NCI-H1694 (cell line): Measurements from ENCODE around the gene MBNL1.

Source experiments
- DNase-seq: peaks from one replicate; lab custom pipeline; 2025; lab: John Stamatoyannopoulos, UW

The MBNL1 gene, protein sequence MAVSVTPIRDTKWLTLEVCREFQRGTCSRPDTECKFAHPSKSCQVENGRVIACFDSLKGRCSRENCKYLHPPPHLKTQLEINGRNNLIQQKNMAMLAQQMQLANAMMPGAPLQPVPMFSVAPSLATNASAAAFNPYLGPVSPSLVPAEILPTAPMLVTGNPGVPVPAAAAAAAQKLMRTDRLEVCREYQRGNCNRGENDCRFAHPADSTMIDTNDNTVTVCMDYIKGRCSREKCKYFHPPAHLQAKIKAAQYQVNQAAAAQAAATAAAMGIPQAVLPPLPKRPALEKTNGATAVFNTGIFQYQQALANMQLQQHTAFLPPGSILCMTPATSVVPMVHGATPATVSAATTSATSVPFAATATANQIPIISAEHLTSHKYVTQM

DNA sequence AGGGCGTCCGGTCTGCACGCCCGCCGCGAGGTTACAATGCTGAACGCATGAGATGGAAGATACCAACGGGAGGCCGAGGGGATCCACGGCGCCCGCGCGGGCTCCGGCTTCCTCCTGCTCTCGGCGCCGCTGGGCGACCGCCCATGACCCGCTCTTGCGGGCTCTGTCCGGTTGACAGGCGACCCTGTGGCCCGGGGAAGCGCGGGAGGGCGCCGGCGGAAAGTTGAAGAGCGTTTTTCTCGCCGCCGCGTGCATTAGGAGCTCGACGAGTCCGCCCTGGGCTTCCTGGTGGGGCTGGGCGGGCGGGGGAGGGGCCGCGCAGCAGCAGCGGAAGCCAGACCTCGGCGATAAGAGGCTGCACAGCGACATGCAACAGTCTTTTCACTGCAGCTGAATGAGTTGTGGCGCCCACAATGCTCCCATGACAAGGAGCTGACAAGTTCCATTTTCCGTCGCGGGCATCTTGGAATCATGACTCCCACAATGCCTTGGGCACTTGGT, at the start of gene MBNL1:
MBNL1 (plus strand) TSS at position 375 of the 501 bp plus-strand sequence. CDS start 31,265 bp downstream, outside the sequence.
- DNase-seq, result peak; percentile 72

DNA sequence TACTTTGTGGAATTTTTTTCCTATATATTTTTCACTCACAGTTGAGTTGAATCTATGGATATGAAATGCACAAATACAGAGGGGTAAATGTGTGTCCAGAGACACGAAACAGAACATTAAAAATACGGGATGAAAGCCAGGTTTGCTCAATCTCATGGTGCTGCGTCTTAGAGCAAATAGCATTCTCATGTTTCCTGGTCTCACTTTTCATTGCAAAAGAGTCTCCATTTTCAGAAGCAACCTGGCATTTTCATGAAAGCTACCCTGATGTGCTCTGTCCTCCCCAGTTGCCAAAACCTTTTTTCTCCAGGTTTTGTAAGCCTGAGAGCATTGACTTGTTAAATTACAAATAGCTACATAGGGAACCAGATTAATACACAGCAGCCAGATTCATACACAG, 49.5 kb upstream of the MBNL1 start:
- no peak for DNase-seq

DNA sequence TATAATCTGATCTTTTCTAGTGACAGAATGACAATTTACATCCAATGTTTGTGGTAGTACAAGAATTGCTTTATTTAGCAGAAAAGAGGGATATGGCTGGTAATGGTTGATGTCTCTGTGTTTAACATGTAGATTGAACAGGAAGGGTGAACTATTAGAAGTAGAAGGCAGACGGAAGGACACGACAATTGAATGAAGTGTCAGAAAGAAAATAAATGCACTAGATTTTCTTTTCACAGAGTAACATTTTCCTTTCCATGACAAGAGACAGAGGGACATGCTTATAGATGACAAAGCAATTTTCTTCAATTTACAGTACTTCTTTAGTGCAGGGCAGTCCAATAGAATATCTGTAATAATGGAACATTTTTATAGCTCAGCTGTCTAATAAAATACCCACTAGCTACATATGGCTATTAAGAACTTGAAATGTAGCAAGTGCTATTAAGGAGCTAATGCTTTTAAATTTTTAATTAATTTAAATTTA, 48.9 kb upstream of the MBNL1 start:
- DNase-seq, result no peak

DNA sequence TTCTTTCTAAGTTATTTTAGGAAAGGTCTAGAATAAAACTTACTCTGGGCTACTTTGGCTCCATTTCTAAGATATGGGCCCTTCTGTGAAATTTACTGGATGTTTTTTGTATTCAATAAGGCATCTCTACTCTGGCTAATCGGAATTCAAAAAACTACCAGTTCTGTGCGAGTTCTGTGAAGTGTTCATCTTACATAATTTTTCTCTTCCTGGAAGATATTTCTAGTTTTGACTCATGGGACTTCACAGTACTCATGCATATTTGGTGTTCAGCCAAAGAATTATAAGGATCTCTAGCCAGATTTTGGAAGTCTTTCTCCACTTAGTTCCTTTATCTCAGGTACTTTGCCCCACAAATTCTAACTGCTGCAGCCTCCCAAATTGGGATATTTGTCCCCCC, 46.4 kb upstream of the MBNL1 start:
- DNase-seq, result no peak

DNA sequence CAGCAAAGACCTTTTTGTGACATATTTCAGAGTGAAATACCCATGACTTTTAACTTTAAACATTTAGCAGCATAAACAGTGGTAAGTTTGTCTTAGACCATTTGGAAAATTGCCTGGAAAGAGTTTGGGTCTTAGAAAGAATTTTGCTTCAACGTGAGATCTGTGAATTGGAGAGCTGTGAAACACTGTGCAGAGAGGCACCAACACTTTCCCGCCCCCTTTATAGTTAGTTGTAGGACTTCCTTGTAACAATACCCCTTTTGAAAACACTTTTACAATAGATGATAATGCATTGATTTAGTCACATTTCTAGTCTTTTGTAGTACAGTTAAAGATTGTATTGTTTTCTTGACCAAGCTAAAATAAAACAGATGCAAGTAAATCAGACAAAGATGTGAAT, 43.5 kb upstream of the MBNL1 start:
- DNase-seq, result no peak

DNA sequence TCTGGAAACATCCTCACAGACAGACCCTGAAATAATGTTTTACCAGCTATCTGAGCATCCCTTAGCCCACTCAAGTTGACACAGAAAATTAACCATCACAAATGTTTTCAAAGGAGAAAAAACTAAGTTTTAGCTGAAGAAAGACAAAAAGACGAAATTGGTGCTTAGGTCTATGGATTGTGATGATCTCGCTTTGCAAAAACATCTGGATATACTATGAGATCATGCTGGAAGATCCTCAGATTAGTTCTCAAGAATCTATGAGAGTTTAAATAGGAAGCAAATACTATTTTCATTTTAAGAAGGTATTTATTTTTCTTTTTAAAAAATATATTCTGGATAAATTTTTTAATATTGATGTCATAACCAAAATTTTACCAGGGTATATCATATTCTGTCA, 42.6 kb upstream of the MBNL1 start:
- no peak for DNase-seq

DNA sequence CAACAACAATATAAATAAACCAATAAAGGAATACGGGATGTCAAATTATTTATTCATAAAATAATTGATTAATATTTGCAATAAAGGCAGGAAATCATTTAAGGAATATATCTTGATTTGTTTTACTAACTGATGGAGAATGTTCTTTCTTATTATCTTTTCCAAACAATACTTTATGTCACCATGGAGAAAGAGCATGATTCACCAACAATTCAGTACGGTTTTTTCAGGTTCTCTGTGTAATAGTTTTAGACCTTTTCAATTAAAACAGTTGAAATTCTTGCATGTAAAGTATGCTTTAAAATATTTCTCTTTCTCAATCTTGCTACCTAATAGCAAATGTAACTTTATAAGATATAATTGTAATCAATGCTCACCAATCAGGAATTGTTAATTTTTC, 41.7 kb upstream of the MBNL1 start:
- no peak for DNase-seq

DNA sequence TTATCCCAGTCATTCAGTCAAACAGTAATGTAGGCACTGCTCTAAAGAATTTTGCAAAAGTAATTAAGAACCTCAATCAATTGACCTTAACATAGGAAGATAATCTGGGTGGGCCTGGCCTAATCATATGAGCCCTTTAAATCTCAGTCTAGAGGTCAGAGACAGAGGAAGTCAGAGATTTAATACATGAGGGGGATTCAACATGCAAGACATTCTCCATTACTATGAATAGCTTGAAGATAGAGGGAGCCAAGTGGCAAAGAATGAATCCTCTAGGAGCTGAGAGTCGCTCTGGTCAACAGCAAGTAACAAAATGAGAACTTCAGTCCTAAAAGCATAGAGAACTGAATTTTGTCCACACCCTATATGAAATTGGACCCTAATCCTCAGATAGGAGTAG, 39.0 kb upstream of the MBNL1 start:
- no peak for DNase-seq

DNA sequence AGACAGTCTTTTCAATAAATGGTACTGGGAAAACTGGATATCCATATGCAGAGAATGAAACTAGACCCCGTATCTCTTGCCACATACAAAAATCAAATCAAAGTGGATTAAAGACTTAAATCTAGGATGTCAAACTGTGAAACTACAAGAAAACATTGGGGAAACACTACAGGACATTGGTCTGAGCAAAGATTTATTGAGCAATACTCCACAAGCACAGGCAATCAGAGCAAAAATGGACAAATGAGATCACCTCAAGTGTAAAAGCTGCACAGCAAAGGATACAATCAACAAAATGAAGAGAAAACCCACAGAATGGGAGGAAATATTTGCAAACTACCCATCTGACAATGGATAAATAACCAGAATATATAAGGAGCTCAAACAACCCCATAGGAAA, 38.4 kb upstream of the MBNL1 start:
- no peak for DNase-seq

DNA sequence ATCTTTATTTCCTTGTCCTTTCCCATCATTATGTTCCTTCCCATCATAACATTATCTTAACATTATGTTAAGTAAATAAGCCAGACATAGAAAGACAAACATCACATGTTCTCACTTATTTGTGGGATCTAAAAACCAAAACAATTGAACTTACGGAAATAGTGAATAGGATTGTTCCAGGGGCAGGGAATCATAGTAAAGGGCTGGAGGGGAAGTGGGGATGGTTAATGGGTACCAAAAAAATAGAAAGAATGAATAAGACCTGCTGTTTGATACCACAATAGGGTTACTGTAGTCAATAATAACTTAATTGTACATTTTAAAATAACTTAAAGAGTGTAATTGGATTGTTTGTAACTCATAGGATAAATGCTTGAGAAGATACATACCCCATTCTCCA, 36.7 kb upstream of the MBNL1 start:
- DNase-seq, result no peak

DNA sequence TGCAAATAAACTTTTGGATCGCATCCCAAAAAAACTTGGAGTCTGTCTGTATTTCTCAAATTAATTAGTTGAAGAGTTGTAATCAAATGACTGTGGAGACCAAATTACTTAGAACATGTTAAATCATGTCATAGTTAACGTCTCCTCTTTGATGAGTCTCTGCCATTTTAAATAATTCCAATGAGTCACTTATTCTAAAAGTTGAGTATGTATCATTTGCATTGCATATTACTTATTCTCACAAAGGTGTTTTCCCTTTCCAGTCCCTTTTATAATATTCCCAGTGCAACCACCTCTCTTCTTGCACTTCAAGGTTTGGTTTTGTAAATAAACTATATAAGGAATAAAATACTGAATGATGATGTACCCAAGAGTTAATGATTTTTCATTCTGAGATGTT, 36.0 kb upstream of the MBNL1 start:
- DNase-seq, result no peak

DNA sequence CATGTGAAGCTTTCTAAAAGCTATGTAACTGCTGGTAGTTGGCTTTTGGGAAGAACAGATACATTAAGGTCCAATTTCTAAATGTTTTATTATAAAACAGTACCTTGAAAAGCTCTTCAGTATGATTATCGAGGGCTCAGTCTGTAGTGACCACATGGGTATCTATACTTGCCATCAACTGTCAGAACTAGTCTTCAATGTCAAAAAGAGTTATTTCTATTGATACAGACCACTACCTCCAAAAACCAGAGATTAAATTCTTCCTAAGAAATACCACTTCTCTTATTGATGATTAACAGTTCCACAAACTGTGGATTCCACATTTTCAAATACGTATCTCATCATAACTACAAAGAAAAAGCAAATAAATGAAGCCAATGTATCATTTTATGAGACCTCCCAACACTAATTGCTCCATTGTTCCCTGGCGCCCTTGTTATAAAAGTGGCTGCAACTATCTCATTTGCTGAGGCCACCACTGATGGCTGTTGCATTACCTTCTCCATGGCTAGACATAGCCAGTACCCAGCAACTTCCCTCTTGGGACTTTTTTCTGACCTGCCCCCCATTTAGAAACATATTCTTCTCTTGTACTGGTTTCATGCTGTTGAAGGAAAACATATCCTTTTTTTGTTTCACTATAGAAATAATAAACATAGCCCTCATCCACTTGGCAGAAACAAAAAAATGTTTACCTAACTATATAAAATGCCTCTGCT, 33.9 kb upstream of the MBNL1 start:
- DNase-seq, result no peak

DNA sequence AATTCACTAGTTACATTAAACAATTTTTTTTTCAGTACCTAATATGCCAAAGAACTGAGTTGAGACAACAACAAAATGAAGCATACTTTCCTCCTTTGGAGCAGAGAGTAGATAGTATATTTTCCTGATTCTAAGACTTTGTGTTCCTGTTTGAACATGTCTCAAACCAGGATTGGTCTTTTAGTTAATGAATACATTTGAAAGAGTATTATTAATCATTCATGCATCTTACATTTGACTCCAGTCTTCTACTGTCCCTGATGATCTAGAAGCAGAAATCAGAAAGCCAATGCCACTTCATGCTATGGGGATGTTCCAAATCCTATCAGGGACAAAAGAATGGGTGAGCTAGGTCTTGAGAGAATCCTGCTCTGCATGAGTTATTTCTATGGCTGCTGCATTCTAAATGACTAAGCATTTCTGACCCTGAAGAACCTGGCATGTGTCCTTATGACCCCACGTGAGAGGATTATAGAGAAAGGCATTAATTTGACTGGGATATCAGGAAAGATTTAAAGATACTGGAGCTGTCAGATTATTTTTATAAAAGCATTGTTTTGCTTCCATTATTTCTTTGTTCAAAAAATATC, 32.9 kb upstream of the MBNL1 start:
- no peak for DNase-seq

DNA sequence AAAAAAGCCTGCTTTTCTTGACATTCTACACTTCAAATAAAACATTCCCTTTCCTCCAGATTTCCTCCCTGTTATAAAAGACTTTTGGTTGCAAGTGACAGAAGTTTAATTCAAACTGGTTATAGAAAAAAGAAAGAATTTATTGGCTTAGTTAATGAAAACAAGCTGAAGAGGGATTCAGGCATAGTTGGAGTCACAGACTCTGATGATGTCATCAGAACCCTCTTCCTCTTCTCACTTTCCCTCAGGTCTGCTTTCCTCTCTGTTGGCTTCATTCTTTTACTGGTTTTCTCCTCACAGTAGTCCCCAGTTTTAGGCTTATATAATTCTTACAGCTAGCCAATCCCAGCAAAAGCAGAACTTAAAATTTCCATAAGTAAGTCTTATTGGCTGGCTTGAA, 32.0 kb upstream of the MBNL1 start:
- no peak for DNase-seq

DNA sequence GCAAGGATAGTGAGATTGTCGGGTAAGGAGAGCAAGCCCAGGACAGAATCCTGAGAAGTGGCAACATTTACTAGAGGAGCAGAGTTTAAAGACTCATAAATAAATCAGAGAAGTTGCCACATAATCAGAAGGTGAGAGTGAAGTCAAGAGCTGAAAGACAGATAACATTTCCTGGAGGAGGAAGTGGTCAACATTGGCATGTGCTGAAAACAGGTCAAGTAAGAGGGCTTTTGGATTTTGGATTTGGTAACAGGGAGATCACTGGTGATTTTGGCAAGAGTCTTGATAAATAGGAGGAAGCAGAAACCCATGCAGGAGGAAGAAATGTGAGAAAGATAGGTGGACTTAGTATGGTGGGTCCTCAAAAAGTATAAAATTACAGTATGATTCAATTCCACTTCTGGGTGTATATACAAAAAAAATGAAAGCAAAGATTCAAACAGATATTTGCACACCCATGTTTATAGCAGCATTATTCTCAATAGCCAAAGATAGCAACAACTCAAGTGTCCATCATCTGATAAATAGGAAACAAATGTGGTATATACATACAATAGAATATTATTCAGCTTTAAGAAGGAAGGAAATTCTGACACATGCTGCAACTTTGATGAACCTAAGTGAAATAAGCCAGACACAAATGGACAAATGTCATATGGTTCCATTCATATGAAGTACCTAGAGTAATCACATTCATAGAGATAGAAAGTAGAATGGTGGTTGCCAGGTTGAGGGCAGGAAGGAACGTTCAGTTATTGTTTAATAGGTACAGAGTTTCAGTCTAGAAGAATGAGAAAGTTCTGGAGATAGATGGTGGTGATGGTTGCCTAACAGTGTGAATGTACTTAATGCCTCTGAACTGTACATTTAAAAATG, 27.3 kb upstream of the MBNL1 start:
- DNase-seq, result no peak

DNA sequence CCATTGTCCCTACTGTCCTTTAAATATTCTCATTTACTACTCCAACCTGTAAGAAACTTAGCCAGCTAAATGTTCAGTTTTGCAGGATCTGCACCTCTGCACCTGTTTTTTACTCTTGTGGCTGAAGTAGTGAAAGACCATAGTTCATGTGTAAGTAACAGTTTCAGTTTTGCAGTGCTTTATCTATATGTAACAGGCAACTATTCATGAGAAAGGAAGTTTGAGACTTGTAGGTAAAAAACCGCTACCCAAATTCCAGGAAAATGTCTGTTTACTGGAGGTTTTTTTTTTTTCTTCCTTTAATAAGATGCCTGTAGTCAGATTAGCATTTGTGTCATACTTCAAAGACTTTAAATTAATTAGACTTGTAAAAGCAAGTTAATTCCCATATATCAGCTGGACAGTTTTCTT, 25.4 kb upstream of the MBNL1 start:
- no peak for DNase-seq

DNA sequence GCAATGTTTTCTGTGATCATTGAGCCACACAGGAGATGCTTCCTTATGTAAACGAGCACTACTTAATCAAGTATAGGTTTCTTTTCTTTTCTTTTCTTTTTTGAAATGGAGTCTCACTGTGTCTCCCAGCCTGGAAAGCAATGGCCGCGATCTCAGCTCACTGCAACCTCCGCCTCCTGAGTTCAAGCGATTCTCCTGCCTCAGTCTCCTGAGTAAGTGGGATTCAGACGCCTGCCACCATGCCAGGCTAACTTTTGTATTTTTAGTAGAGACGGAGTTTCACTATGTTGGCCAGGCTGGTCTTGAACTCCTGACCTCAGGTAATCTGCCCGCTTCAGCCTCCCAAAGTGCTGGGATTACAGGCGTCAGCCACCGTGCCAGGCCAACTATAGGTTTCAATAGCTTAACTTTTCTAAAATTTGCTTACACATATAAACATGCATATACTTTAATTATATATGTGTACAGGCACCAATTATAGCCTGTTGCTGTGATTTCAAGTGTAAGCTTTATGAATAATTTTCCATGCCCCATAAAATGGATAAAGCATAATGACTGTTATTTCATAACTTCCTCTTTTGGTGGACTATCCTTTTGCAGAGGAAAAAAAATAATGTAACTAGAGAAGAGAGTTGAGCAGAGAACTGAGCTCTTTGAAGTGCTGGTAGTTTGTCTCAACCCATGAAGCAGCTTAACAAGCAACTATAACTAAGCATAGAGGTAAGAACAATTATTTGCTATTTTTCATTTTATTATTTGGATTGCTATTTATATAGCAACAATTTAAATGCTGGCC, 24.8 kb upstream of the MBNL1 start:
- DNase-seq, result no peak

DNA sequence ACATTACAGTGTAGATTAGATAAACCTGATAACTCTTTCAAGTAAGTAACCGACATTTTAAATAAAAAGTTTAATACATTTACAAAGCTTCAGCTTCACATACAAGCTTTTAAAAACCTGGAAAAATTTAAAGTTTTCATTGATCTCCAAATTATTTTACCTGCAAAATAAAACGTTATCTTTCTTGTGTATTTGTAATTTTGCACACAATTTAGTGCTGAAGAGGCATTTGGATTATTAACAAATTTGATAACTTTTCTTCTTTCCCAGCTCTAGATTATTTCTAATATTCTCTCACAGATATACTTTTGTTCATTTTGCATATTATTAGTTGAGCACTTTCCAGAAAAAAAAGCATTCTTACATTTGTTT, 24.2 kb upstream of the MBNL1 start:
- no peak for DNase-seq

DNA sequence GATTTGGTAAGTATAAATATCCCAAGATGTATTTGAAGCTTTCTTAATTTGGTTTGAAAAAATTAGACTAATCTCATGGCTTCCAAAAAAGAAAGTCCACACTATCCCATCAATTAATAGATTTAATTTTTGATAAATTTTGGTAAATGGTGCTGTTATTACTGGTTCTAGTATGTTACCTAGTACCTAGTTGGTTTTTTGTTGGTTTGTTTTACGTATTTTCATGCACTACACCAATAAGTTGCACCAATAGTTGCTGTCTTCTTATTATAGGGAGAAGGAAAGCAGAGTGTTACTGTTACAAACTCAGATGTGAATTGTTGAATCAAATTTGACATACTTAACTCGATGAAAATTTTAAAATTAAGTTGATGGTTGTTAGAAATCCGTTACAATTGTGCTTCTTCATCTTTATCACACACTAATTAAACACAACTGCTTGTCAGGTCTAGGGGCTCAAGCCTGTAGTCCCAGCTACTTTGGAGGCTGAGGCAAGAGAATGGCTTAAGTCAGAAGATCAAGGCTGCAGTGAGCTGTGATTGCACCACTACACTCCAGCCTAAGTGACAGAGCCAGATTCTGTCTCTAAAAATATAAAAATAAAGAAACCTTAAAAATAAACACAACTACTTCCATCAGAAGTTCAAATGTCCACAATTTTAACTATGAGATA, 23.1 kb upstream of the MBNL1 start:
- no peak for DNase-seq

DNA sequence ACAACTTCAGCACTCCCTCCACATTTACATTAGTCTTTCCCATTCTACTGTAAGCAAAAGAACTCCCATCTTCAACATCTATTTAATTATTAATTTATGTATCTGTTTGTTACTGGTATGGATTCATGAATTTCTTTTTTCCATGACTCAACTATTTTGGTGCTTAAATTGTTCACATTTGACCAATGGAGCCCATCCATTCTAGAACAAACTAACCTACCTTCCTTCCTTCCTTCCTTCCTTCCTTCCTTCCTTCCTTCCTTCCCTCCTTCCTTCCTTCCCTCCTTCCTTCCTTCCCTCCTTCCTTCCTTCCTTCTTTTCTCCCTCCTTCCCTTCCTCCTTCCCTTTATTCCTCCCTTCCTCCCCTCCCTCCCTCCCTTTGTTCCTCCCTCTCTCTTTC, 16.8 kb upstream of the MBNL1 start:
- DNase-seq, result no peak

DNA sequence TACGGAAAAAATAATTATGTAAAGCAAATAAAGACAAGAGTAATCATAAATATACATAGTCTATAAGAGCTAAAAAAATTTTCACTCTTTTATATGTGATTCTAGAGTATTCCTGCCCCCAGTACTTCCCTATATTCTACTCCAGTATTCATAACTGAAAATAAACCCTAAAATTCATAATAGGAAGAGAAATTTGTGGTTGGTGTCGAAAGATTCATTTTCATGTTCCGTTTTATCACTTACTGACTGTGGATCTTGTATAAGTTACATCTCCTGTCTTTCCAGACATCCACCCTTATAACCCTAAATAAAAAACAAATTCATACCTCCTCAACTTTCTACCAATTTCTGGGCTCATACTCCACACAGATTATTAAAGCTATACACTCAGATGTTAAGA, 16.0 kb upstream of the MBNL1 start:
- no peak for DNase-seq
